OCI-LY7 (cell line): ENCODE measurements around the gene SLC44A3. TPM values are rescaled to one million over a fixed set of nuclear protein-coding genes. Genes with fewer than 3 reads are reported as not detected.

Source experiments
- BruUV-seq: library from RNA; stranded (reverse); fragments of 400-500 nt; replicated peaks from 2 replicates; lab custom pipeline; 2021; lab: Mats Ljungman, UMichigan
- CTCF ChIA-PET: fragments of 300-600 bp; sonication (Branson Sonifier 250); formaldehyde crosslinking; loops from one replicate; lab custom pipeline; 2022; ENCODE audit warnings: antibody characterized with exemption; ENCODE audit not compliant: unreplicated experiment; lab: Charles Lee
- POLR2A ChIA-PET: fragments of 300-600 bp; sonication (Branson Sonifier 250); formaldehyde crosslinking; loops from one replicate; lab custom pipeline; 2022; ENCODE audit warnings: antibody characterized with exemption; lab: Charles Lee
- DNase-seq: peaks from one replicate; pipeline ENCODE4 v3.0.0-alpha.2; 2015; ENCODE audit warnings: low spot score
- H2AFZ ChIP-seq: fragments of 200-600 bp; sonication (generic), shearing (Covaris generic); 2 replicates; pipeline ENCODE4 v1.6.1; 2014; ENCODE audit warnings: mild to moderate bottlenecking, antibody characterized with exemption, low read length, moderate library complexity
- H3K27ac ChIP-seq: fragments of 200-600 bp; sonication (generic); 2 replicates; pipeline ENCODE4 v1.5.1; 2014; ENCODE audit warnings: mixed run types, low read depth, mild to moderate bottlenecking, moderate library complexity, low read length, inconsistent platforms; ENCODE audit not compliant: poor library complexity, severe bottlenecking
- H3K36me3 ChIP-seq: fragments of 200-600 bp; sonication (generic); 2 replicates; pipeline ENCODE4 v1.6.1; 2014; ENCODE audit warnings: mild to moderate bottlenecking, antibody characterized with exemption, low read length, moderate library complexity, mixed read lengths; ENCODE audit not compliant: insufficient read depth
- H3K4me1 ChIP-seq: fragments of 200-600 bp; sonication (generic); 2 replicates; pipeline ENCODE4 v1.5.1; 2014; ENCODE audit warnings: mild to moderate bottlenecking, low read length; ENCODE audit not compliant: insufficient read depth, poor library complexity, severe bottlenecking
- H3K4me2 ChIP-seq: fragments of 200-600 bp; sonication (generic); 2 replicates; pipeline ENCODE4 v1.6.1; 2014; ENCODE audit warnings: mild to moderate bottlenecking, low read length
- H3K4me3 ChIP-seq: fragments of 200-600 bp; sonication (generic); 2 replicates; pipeline ENCODE4 v1.5.1; 2014; ENCODE audit warnings: mild to moderate bottlenecking, low read depth, low read length; ENCODE audit not compliant: poor library complexity, severe bottlenecking
- H3K79me2 ChIP-seq: fragments of 200-600 bp; sonication (generic); 2 replicates; pipeline ENCODE4 v1.6.1; 2016; ENCODE audit warnings: low read depth, mild to moderate bottlenecking, low read length, moderate library complexity, mixed read lengths; ENCODE audit not compliant: insufficient read depth
- H3K9me2 ChIP-seq: fragments of 200-600 bp; sonication (generic); 2 replicates; pipeline ENCODE4 v1.6.1; 2016; ENCODE audit warnings: mild to moderate bottlenecking, low read length, mixed read lengths; ENCODE audit not compliant: insufficient read depth
- H3K9me3 ChIP-seq: fragments of 200-600 bp; sonication (generic); 2 replicates; pipeline ENCODE4 v1.6.1; 2014; ENCODE audit warnings: mild to moderate bottlenecking, mixed run types, low read length, mixed read lengths
- H4K20me1 ChIP-seq: fragments of 200-600 bp; sonication (generic); 2 replicates; pipeline ENCODE4 v1.6.1; 2014; ENCODE audit warnings: mild to moderate bottlenecking, antibody characterized with exemption, low read length, moderate library complexity, mixed read lengths; ENCODE audit not compliant: insufficient read depth
- EZH2phosphoT487 ChIP-seq: fragments of 200-600 bp; sonication (generic); IDR thresholded peaks from 2 replicates; pipeline ENCODE4 v1.6.1; 2018; ENCODE audit warnings: low read depth, borderline replicate concordance, mild to moderate bottlenecking, mixed run types, antibody characterized with exemption, low read length, moderate library complexity, mixed read lengths
- intact Hi-C: fragments of 100-400 bp; cut with micrococcal nuclease; formaldehyde crosslinking; loops from one replicate; pipeline ENCODE4 v1.10.0; 2022; ENCODE audit not compliant: unreplicated experiment
- total RNA-seq, 2 experiments: library from RNA; depleted of rRNA in 1 of 2; stranded (reverse); fragments of >200 nt in 1 of 2; shearing (Covaris generic) in 1 of 2; gene quantifications; 2 replicates each; pipeline ENCODE4 v1.2.3, GENCODE V29; 2014 to 2022
- TF ChIP-seq, protein P1 (sequence below): fragments of 200-600 bp; sonication (generic); conservative IDR thresholded peaks from 2 replicates; pipeline ENCODE4 v1.5.1; 2014; ENCODE audit warnings: mild to moderate bottlenecking, antibody characterized with exemption, low read length, moderate library complexity, mixed read lengths

The SLC44A3 gene
- total RNA-seq, 2 experiments from 2014 or later = not detected

DNA sequence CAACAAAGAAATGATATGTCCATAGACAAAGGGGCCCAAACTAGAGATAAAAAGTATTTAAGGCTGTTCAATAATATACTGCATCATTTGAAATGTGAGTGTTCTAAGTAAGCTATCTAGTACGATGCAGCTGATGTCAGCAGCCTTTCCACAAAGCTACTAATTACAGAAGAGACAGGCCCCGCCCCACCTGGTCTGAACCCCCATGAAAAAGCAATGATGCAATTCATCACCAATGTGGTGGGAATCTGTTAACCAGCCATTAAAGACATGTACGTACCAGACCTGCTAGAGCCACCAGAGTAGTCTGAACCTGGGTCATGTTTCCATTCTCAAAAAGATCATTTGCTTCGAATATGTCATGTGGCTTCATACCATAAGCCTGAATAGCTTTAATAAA lies 81.7 kb downstream of the SLC44A3 start:
- intact Hi-C loops = no loop called here
- ChIA-PET CTCF (no interaction called here), POLR2A (no interaction called here)
- H3K4me1 ChIP-seq = no peaks in the 10 kb centered on the region
- no peaks in the 10 kb centered on the region for H3K36me3 ChIP-seq
- H3K4me2 ChIP-seq = no peak overlapping the region
- no peak for TF ChIP-seq EZH2phosphoT487
- TF ChIP-seq, protein P1, sequence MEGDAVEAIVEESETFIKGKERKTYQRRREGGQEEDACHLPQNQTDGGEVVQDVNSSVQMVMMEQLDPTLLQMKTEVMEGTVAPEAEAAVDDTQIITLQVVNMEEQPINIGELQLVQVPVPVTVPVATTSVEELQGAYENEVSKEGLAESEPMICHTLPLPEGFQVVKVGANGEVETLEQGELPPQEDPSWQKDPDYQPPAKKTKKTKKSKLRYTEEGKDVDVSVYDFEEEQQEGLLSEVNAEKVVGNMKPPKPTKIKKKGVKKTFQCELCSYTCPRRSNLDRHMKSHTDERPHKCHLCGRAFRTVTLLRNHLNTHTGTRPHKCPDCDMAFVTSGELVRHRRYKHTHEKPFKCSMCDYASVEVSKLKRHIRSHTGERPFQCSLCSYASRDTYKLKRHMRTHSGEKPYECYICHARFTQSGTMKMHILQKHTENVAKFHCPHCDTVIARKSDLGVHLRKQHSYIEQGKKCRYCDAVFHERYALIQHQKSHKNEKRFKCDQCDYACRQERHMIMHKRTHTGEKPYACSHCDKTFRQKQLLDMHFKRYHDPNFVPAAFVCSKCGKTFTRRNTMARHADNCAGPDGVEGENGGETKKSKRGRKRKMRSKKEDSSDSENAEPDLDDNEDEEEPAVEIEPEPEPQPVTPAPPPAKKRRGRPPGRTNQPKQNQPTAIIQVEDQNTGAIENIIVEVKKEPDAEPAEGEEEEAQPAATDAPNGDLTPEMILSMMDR = no peak
- H3K79me2 ChIP-seq = no peaks in the 10 kb centered on the region
- H3K9me3 ChIP-seq = no peaks in the 10 kb centered on the region
- H2AFZ ChIP-seq = no peak overlapping the region
- no peak overlapping the region for H3K27ac ChIP-seq
- no peaks in the 10 kb centered on the region for H3K9me2 ChIP-seq
- H4K20me1 ChIP-seq = no peaks in the 10 kb centered on the region
- no TSS peak for BruUV-seq
- no peak for DNase-seq
- H3K4me3 ChIP-seq = no peak overlapping the region

DNA sequence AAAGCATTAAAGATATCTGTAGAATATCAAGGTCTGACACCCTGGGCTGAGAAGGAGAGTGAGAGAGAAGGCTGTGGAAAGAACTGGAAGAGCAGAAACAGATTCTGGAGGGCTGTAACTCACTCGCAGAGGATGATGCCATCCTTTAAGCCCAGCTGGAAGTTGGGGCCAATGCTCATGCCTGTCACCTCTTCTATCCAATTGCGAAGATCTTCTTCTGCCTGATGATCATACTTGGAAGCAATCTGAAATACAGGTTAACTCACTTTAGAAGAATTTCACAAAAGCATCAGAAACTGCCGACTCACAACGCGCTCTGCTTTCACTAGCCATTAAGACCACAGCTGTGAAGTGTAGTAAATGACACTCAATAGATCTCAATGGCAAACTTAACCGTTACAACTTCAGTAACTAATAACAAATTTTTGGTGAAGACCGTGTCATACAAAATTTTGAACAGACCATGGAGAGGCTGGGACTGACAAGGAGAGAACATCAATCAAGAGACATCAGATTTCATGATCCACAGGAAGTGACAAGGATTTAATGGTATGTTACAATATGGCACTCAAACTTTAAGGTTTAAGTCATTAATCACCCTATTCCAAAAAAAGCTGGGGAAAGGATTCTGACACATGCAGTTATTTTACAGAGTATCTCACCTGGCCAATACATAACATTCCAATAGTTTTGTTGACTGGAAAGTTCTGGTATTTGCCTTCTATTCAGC lies 83.3 kb downstream of the SLC44A3 start:
- Histone ChIP-seq H3K4me1 (no peaks in the 10 kb centered on the region), H3K4me2 (no peak overlapping the region), H3K9me2 (no peaks in the 10 kb centered on the region), H2AFZ (no peak overlapping the region), H3K27ac (no peak overlapping the region), H3K4me3 (no peak overlapping the region), H3K36me3 (no peaks in the 10 kb centered on the region), H3K79me2 (no peaks in the 10 kb centered on the region), H4K20me1 (no peaks in the 10 kb centered on the region), H3K9me3 (no peaks in the 10 kb centered on the region)
- no TSS peak for BruUV-seq
- ChIA-PET CTCF (no interaction called here), POLR2A (interaction anchor here (0.6 to 0.7 kb wide), 2 partner anchors 14 to 117 kb away, joined by 3 read pairs; no protein-coding TSS in a partner anchor)
- no peak for TF ChIP-seq EZH2phosphoT487
- TF ChIP-seq, protein P1 = no peak
- intact Hi-C loops = no loop called here
- DNase-seq = no peak

DNA sequence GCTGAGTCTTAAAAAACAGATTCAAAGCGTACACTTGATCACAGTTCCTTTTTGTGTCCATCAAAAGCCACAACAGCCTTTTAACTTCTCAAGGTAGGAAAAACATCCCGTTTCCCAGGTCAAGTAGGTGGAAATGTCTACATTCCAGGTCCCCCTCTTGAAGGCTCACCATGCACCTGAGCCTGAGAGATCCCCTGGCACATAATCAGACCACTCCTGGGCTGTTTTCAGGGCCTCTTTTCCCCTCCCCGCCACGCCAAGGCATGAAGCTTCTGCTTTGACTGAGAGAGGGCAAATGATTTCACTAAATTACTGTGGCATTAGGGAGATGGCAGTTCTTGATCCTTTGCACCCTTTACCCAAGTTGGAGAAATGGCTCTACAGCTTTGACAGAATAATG lies 85.0 kb downstream of the SLC44A3 start:
- H2AFZ ChIP-seq = no peak overlapping the region

More for the DNA sequence above, 85.0 kb downstream of the SLC44A3 start:
- Histone ChIP-seq H3K36me3 (no peaks in the 10 kb centered on the region), H3K9me2 (no peaks in the 10 kb centered on the region), H3K9me3 (no peaks in the 10 kb centered on the region), H3K79me2 (no peaks in the 10 kb centered on the region), H3K4me1 (no peaks in the 10 kb centered on the region), H3K4me3 (no peak overlapping the region), H4K20me1 (no peaks in the 10 kb centered on the region), H3K27ac (no peak overlapping the region), H3K4me2 (no peak overlapping the region)
- intact Hi-C loops = no loop called here
- TF ChIP-seq, protein P1 = no peak
- TF ChIP-seq EZH2phosphoT487 = no peak
- ChIA-PET CTCF (no interaction called here), POLR2A (no interaction called here)
- DNase-seq = no peak
- BruUV-seq = no TSS peak
